HUES64 (cell line): ENCODE measurements around the gene TSEN54.
"Not testable (repeated sequence)": the region's sequence is repeated elsewhere in the genome, so short reads cannot be mapped to it uniquely, and the experiment has no call there.

Experiments
- H3K27ac ChIP-seq: 2 replicates; pipeline ENCODE4 v1.7.0; 2013; ENCODE audit warnings: low read depth, low read length, inconsistent platforms
- H3K27me3 ChIP-seq: 2 replicates; pipeline ENCODE4 v1.6.1; 2013; ENCODE audit warnings: mild to moderate bottlenecking, low read length; ENCODE audit not compliant: insufficient read depth
- H3K36me3 ChIP-seq: 2 replicates; pipeline ENCODE4 v1.6.1; 2013; ENCODE audit warnings: mild to moderate bottlenecking, low read length; ENCODE audit not compliant: insufficient read depth
- H3K4me1 ChIP-seq: 2 replicates; pipeline ENCODE4 v1.6.1; 2013; ENCODE audit warnings: mild to moderate bottlenecking, low read length, moderate library complexity; ENCODE audit not compliant: insufficient read depth
- H3K4me3 ChIP-seq: 2 replicates; pipeline ENCODE4 v1.5.1; 2013; ENCODE audit warnings: mild to moderate bottlenecking, low read length, moderate library complexity
- H3K9ac ChIP-seq: 2 replicates; pipeline ENCODE4 v1.6.1; 2013; ENCODE audit warnings: mild to moderate bottlenecking, low read depth, low read length
- H3K9me3 ChIP-seq: 2 replicates; pipeline ENCODE4 v1.6.1; 2013; ENCODE audit warnings: low read depth, low read length; ENCODE audit not compliant: insufficient read depth
- WGBS: fragments of 150-250, 120-280 bp; methylation state at CpG from one replicate; pipeline ENCODE4 v1.1.7; 2013; ENCODE audit warnings: missing lambda C conversion rate; 5-methylcytosine and 5-hydroxymethylcytosine counted together

Gene TSEN54

DNA sequence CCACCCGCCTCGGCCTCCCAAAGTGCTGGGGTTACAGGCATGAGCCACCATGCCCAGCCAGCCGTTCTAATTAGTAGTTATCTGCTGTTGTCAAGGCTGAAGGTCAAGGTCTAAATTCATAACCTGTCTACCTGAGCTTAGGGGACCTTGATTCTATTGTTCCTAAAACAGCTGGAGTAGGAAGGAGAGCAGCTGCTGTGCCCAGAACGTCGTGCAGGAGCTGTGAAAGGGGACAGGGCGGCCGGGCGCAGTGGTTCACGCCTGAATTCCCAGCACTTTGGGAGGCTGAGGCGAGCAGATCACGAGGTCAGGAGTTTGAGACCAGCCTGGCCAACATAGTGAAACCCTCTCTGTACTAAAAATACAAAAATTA lies 38.9 kb upstream of the TSEN54 start:
- WGBS, result 92% methylated on average over 11 of the region's 11 CpGs

DNA sequence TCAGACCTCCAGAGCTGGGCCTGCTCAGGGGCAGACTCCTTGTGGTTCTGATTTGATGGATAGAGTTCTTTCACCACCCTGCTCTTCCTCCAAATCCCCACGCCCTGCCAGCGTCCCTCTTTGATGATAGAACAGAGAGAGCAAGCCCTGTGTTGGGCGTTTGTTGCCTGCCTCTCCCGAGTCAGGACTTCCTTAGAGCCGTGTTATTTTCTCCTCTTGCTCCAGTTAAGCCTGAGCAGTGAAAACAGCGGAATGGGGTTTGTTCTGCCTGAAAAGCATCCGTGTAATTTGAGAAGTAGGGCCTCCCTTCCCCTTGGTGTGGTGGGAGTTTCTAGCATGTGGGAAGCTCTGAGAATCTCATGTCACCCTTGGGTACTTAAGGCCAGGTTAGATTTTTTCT lies 37.8 kb upstream of the TSEN54 start:
- no peaks in the 10 kb centered on the region for H3K9me3 ChIP-seq
- 66% methylated on average over 7 of the region's 7 CpGs for WGBS
- no peaks in the 10 kb centered on the region for H3K27me3 ChIP-seq
- H3K36me3 ChIP-seq, result 0 out of 2 replicates have a peak, but pooled peaks cover 3% of the 10 kb centered on the region
- H3K4me1 ChIP-seq, result peaks cover 13% of the 10 kb centered on the region; the same call in 1 of the 2 replicates
- peak overlapping the region; percentile 1; the same call in 1 of the 2 replicates for H3K9ac ChIP-seq
- H3K27ac ChIP-seq, result peak overlapping the region; percentile 18; the same call in 1 of the 2 replicates
- H3K4me3 ChIP-seq, result no peak overlapping the region

More for the DNA sequence above, 38.9 kb upstream of the TSEN54 start:
- not testable (repeated sequence) for H3K9ac ChIP-seq, H3K27ac ChIP-seq, H3K4me3 ChIP-seq, H3K9me3 ChIP-seq, H3K27me3 ChIP-seq
- H3K36me3 ChIP-seq, result peaks cover 12% of the 10 kb centered on the region
- H3K4me1 ChIP-seq, result peaks cover 13% of the 10 kb centered on the region; the same call in 1 of the 2 replicates

DNA sequence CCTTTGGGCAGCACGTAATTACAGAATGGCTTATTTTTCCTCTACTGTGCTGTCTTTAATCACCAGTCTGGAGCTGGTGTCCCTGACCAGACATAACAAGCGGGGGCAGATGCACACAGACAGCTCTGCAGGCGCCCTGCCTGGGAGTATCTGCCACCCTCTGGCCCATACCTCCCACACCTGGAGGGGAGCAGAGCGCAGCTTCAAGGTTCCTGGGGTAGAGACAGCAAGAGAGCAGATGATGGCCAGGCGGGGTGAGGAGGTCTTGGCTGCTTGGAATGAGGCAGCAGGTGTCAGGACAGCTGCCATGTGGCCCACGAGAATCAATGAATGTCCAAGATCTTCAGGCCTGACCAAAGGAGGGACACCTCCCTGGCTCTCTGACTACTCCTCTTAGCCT lies 36.0 kb upstream of the TSEN54 start:
- Histone ChIP-seq H3K4me3 (no peak overlapping the region), H3K36me3 (0 out of 2 replicates have a peak, but pooled peaks cover 2% of the 10 kb centered on the region), H3K27me3 (no peaks in the 10 kb centered on the region), H3K9me3 (no peaks in the 10 kb centered on the region), H3K9ac (no peak overlapping the region), H3K4me1 (peaks cover 13% of the 10 kb centered on the region; the same call in 1 of the 2 replicates), H3K27ac (no peak overlapping the region)
- 92% methylated on average over 6 of the region's 6 CpGs for WGBS

DNA sequence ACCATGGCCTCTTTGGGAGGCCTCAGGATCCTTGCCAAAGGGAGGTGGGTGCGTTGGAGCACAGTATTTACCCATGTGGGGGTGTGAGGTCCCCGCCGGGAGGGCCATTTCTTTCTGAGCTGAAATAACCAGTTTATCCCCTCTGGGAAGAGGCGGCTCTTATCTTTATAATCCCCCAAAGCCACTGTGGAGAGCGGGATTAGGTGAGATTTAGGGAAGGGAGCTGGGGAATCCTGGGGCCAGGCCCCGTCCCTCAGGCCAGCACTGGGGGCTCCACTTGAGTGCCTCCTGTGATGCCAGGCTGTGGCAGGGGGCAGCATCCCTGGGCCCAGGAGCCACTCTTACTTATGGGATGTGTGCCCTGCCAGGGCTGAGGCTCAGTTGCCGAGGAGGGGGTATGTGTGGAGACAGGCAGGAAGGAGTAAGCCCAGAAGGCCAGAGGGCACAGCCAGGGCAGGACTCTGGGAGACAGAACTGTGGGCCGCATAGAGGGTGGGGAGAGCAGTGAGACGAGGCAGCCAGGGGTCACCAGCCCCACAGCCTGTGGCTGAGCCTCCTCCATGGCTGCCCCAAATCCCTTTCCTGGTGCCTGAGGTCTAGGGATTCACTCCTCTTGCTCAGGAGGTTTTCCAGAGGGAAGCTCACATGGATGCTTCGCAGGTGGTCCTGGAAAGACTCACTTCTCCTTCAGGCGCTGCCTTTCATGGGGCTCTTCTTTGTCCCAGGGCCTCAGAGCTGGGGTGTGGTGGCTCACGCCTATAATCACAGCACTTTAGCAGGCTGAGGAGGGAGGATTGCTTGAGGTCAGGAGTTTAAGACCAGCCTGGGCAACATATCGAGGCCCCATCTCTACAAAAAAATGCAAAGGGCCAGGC lies 34.9 kb upstream of the TSEN54 start:
- Histone ChIP-seq H3K27me3 (no peaks in the 10 kb centered on the region), H3K4me1 (peaks cover 13% of the 10 kb centered on the region; the same call in 1 of the 2 replicates), H3K9me3 (no peaks in the 10 kb centered on the region), H3K4me3 (no peak overlapping the region), H3K9ac (0 out of 2 replicates have a peak overlapping the region, but pooled peaks have one; percentile 30), H3K36me3 (0 out of 2 replicates have a peak, but pooled peaks cover 2% of the 10 kb centered on the region), H3K27ac (peak overlapping the region; percentile 30; the same call in 1 of the 2 replicates)
- WGBS, result 86% methylated on average over 12 of the region's 13 CpGs

DNA sequence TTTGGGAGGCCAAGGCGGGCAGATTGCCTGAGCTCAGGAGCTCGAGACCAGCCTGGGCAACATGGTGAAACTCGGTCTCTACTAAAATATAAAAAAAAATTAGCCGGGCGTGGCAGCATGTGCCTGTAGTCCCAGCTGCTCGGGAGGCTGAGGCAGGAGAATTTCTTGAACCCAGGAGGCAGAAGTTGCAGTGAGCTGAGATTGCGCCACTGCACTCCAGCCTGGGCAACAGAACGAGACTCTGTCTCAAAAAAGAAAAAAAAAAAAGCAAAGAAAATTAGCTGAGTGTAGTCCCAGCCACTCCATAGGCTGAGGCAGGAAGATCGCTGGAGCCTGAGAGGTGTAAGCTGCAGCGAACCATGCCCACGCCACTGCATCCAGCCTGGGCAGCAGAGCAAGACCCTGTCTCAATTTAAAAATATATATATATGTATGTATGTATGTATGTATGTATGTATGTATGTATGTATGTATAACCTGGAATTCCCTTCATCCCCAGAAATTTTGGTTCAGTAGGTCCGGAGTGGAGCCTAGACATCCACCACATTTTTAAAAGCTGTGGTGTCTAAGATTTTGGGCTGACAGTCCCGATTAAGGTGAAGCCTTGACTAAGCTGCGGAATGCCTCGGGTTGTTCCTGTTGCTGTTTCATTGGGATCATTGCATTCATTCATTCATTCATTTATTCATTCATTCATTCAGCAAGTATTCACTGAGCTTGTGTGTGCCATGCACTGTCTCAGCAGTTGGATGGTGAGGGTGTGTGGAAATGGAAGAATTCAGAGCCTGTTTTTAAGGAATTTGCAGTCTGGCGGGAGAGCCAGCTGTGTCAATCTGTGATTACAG lies 34.0 kb upstream of the TSEN54 start:
- no peaks in the 10 kb centered on the region for H3K27me3 ChIP-seq
- peaks cover 13% of the 10 kb centered on the region; the same call in 1 of the 2 replicates for H3K4me1 ChIP-seq
- H3K27ac ChIP-seq, result no peak overlapping the region
- H3K4me3 ChIP-seq, result no peak overlapping the region
- H3K9ac ChIP-seq, result no peak overlapping the region
- H3K36me3 ChIP-seq, result 0 out of 2 replicates have a peak, but pooled peaks cover 2% of the 10 kb centered on the region
- WGBS, result 96% methylated on average over 16 of the region's 16 CpGs
- H3K9me3 ChIP-seq, result no peaks in the 10 kb centered on the region

DNA sequence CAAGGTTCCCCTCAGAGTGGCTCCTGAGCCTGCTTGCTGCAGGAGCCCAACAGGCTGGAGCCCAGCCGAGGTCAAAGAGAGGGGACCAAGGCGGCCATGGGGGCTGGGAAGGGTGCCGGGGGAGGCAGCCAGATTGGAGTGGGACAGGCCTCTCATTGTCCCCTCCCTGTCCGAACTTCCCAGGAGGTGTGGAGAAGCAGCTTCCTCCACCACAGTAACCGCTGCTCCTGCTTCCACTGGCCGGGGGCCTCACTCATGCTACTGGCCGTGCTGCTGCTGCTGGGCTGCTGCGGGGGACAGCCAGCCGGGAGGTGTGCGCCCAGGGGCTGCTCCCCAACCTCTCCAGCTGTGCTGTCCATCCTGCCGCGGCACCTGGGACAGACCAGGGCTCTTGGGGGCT lies 30.6 kb upstream of the TSEN54 start:
- 96% methylated on average over 12 of the region's 12 CpGs for WGBS
- Histone ChIP-seq H3K36me3 (0 out of 2 replicates have a peak, but pooled peaks cover 5% of the 10 kb centered on the region), H3K9ac (no peak overlapping the region), H3K27ac (no peak overlapping the region), H3K4me3 (no peak overlapping the region), H3K27me3 (no peaks in the 10 kb centered on the region), H3K9me3 (no peaks in the 10 kb centered on the region), H3K4me1 (0 out of 2 replicates have a peak, but pooled peaks cover 4% of the 10 kb centered on the region)

DNA sequence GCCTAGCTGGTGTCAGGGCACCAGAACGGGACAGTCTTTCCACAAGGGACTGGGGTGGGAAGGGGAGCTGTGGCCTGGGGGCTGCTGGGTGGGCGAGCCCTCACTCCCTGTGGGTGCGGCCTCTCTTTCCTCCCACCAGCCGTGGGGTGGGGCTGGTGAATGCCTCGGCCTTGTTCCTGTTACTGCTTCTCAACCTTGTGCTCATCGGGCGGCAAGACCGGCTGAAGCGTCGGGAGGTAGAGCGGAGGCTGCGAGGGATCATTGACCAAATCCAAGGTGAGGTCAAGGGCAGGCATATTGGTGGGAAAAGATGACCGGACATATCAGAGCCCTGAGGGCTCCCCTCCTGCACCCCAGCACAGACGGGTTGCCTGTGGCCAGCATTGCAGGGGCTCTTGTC lies 30.2 kb upstream of the TSEN54 start:
- H3K9me3 ChIP-seq, result no peaks in the 10 kb centered on the region
- 94% methylated on average over 14 of the region's 14 CpGs for WGBS
- H3K36me3 ChIP-seq, result 0 out of 2 replicates have a peak, but pooled peaks cover 8% of the 10 kb centered on the region
- H3K9ac ChIP-seq, result no peak overlapping the region
- H3K27ac ChIP-seq, result no peak overlapping the region
- no peaks in the 10 kb centered on the region for H3K27me3 ChIP-seq
- H3K4me3 ChIP-seq, result no peak overlapping the region
- 0 out of 2 replicates have a peak, but pooled peaks cover 4% of the 10 kb centered on the region for H3K4me1 ChIP-seq

DNA sequence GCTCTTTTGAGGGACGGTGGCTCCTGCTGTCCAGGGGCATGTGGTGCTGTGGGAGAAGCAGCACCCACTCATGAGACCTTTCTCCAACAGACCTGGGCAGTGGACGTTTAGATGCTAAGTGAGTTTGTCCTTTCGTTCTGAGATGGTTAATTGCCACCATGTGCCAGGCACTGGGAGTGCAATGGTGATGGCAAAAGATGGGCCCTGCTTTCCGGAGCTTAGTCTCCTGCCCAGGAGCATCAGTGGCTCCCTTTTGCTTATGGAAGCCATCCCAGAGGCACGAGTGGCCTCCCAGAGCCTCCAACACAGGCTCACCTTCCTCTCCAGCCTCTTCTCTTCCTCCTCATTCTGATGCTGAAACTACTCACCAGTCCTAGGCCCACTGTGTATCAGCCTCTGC lies 29.4 kb upstream of the TSEN54 start:
- no peak overlapping the region for H3K9ac ChIP-seq
- 95% methylated on average over 5 of the region's 5 CpGs for WGBS
- H3K4me1 ChIP-seq, result no peaks in the 10 kb centered on the region
- no peak overlapping the region for H3K4me3 ChIP-seq
- 0 out of 2 replicates have a peak, but pooled peaks cover 8% of the 10 kb centered on the region for H3K36me3 ChIP-seq
- H3K9me3 ChIP-seq, result no peaks in the 10 kb centered on the region
- no peaks in the 10 kb centered on the region for H3K27me3 ChIP-seq
- H3K27ac ChIP-seq, result no peak overlapping the region

DNA sequence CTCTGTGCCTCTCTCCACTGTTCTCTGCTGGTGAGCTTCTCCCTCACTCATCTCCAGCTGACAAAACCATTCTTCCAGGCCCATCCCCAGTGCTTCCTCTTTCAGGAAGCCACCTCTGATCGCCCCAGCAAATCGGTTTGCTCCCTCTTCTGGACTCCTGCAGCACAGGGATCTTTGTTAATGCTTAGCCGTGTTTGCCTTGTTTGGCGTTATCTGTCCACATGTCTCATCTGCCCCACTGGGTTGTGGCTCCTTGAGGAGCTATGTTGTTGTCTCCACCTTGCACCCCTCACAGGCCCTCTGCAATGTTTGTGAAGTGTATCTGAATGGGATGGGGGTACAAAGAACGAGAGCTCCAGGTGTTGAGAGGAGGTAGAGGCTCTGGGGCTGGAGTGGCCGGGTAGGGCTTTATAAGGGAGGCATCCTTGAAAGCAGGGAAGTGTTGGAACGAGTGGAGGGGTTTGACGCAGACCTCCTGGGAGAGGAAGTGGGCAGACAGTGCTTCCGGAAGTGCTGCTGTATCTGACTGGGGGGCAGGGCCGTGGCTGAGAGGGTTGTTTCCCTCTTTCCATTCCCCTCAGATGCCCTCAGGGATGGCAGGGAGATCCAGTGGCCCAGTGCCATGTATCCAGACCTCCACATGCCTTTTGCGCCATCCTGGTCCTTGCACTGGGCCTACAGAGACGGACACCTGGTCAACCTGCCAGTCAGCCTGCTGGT lies 28.8 kb upstream of the TSEN54 start:
- Histone ChIP-seq H3K9ac (no peak overlapping the region), H3K9me3 (no peaks in the 10 kb centered on the region), H3K4me1 (no peaks in the 10 kb centered on the region), H3K27me3 (no peaks in the 10 kb centered on the region), H3K4me3 (no peak overlapping the region), H3K27ac (no peak overlapping the region), H3K36me3 (peaks cover 10% of the 10 kb centered on the region; the same call in 1 of the 2 replicates)
- WGBS, result 87% methylated on average over 12 of the region's 12 CpGs

DNA sequence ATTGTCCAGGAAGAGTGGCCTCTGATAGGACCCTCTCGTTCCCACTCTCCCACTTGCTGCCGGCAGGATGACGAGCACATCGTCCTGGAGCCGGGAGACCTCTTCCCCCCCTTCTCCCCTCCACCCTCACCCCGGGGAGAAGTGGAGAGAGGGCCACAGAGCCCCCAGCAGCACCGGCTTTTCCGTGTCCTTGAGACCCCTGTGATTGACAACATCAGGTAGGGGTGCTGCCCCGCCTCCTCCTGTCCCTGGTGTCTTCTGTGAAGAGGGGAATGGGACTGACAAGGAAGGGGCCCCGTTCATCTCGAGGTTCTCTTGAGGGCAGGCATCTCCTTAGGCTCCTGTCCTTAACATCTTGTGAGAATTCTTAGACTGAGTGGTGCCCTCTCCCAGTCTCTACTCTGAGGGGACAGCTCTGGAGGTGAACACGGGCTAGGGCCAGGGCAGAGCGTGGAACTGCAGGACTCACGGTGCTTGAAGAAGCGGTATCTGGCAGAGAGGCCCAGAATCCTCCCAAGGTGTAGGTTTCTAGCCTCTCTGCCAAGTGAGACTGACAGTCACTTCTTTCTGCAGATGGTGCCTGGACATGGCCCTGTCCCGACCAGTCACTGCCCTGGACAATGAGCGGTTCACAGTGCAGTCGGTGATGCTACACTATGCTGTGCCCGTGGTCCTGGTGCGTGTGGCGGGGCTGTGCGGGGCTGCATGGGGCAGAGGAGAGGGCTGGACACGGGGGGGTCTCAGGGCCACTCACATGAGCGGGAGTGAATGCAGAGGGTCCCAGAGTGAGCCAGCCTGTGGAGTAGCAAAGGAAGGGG lies 27.4 kb upstream of the TSEN54 start:
- WGBS, result 93% methylated on average over 24 of the region's 24 CpGs

More for the DNA sequence above, 27.4 kb upstream of the TSEN54 start:
- no peak overlapping the region for H3K9ac ChIP-seq
- H3K4me1 ChIP-seq, result no peaks in the 10 kb centered on the region
- H3K36me3 ChIP-seq, result peaks cover 19% of the 10 kb centered on the region
- no peaks in the 10 kb centered on the region for H3K9me3 ChIP-seq
- no peak overlapping the region for H3K27ac ChIP-seq
- H3K27me3 ChIP-seq, result no peaks in the 10 kb centered on the region
- H3K4me3 ChIP-seq, result no peak overlapping the region
